ENCODE measurements around the gene NDUFAF5.
A peak's percentile ranks its signal among the peaks of the same experiment; 100 is the strongest.

NDUFAF5 gene

DNA sequence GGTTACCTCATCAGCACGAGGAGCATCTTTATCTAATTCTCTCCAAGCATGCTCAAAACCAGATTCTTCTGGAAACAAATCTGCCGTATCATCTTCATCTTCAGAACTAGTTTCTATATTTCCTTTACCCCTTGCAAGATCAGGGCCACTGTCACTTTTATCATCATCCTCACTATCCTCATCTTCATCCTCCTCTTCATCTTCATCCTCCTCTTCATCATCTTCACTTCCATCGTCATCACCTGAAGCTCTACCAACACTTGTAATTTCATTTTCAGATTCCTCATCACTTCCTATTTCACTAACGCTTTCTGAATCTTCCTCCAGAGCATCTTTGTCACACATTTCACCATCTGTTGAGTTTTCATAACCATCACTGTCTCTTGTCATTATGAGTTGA is 9.0 kb upstream of the NDUFAF5 start:
- H3K9me3 ChIP-seq (ENCODE audit: control insufficient read depth, low read length): no peaks in the 10 kb centered on the region
- no peaks in the 10 kb centered on the region for H3K4me1 ChIP-seq (ENCODE audit: control insufficient read depth, insufficient read depth, low read length)
- WGBS, 2 experiments: 94 to 97% methylated on average over 4 of the region's 4 CpGs
- no peak overlapping the region for H3K27ac ChIP-seq (ENCODE audit: insufficient read depth, low read depth, low read length, poor library complexity, severe bottlenecking)
- H3K27me3 ChIP-seq (ENCODE audit: control insufficient read depth, insufficient read depth, low read length, poor library complexity, severe bottlenecking): no peaks in the 10 kb centered on the region
- no peak overlapping the region for H3K4me3 ChIP-seq (ENCODE audit: insufficient read depth, low read depth, low read length)
- H3K36me3 ChIP-seq (ENCODE audit: control insufficient read depth, insufficient read depth, low read length): peaks cover 26% of the 10 kb centered on the region

DNA sequence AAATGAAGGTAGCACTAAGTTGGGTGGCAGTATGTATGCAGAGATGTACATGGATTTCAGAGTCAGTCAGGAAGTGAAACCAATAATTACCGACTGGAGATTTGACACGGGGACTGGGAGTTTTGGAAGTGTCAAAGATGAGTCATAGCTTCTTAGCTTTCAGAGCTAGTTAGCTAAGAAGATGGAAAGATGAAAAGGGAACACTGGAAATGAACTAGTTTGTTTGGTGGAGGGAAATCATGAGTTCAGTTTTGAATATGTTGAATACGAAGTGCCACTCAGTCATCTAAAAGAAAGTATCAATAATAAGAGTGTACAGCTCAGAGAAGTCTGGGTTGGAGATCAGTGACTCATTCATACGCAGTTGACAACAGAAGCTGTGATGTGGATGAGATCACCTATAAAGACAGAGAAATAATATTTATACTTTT is 7.6 kb upstream of the NDUFAF5 start:
- H3K27ac ChIP-seq (ENCODE audit: insufficient read depth, low read depth, low read length, poor library complexity, severe bottlenecking): no peak overlapping the region
- WGBS, 2 experiments: 90 to 95% methylated on average over 3 to 4 of the region's 4 CpGs
- no peaks in the 10 kb centered on the region for H3K27me3 ChIP-seq (ENCODE audit: control insufficient read depth, insufficient read depth, low read length, poor library complexity, severe bottlenecking)
- H3K36me3 ChIP-seq (ENCODE audit: control insufficient read depth, insufficient read depth, low read length): peaks cover 26% of the 10 kb centered on the region
- H3K9me3 ChIP-seq (ENCODE audit: control insufficient read depth, low read length): no peaks in the 10 kb centered on the region
- H3K4me1 ChIP-seq (ENCODE audit: control insufficient read depth, insufficient read depth, low read length): no peaks in the 10 kb centered on the region
- no peak overlapping the region for H3K4me3 ChIP-seq (ENCODE audit: insufficient read depth, low read depth, low read length)

DNA sequence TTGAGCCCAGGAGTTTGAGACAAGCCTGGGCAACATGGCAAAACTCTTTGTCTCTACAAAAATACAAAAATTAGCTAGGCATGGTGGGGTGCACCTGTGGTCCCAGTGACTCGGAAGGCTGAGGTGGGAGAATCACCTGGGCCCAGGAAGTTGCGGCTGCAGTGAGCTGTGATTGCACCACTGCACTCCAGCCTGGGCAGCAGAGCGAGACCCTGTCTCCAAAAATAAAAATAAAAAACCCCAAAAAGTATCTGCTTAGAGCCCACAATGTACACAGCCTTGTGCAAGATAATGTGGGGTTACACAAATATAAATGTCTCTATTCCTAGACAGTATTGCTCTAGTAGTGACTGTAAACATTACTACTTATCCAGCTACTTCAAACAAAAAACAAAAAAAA is 6.0 kb upstream of the NDUFAF5 start:
- Histone ChIP-seq H3K4me3 (ENCODE audit: insufficient read depth, low read depth, low read length) (no peak overlapping the region), H3K9me3 (ENCODE audit: control insufficient read depth, low read length) (no peaks in the 10 kb centered on the region), H3K27me3 (ENCODE audit: control insufficient read depth, insufficient read depth, low read length, poor library complexity, severe bottlenecking) (no peaks in the 10 kb centered on the region), H3K27ac (ENCODE audit: insufficient read depth, low read depth, low read length, poor library complexity, severe bottlenecking) (no peak overlapping the region), H3K4me1 (ENCODE audit: control insufficient read depth, insufficient read depth, low read length) (no peaks in the 10 kb centered on the region), H3K36me3 (ENCODE audit: control insufficient read depth, insufficient read depth, low read length) (peaks cover 29% of the 10 kb centered on the region)
- 95 to 99% methylated on average over 3 of the region's 3 CpGs for WGBS, 2 experiments

DNA sequence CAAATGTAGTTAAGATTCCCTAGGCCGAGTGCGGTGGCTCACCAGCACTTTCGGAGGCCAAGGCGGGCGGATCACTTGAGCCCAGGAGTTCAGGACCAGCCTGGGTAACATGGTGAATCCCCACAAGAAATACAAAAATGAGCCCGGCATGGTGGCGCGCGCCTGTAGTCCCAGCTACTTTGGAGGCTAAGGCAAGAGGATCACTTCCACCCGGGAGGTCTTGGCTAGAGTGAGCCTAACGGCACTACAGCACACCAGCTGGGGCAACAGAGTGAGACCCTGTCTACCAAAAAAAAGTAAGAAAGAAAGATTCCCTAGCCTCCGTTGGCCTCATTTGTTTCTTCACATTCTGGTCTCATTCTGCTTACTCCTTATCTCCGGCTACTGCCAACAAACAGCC is 1.3 kb upstream of the NDUFAF5 start:
- Histone ChIP-seq H3K27me3 (ENCODE audit: control insufficient read depth, insufficient read depth, low read length, poor library complexity, severe bottlenecking) (no peaks in the 10 kb centered on the region), H3K4me3 (ENCODE audit: insufficient read depth, low read depth, low read length) (peak overlapping the region; percentile 82), H3K9me3 (ENCODE audit: control insufficient read depth, low read length) (no peaks in the 10 kb centered on the region), H3K4me1 (ENCODE audit: control insufficient read depth, insufficient read depth, low read length) (no peaks in the 10 kb centered on the region), H3K36me3 (ENCODE audit: control insufficient read depth, insufficient read depth, low read length) (peaks cover 12% of the 10 kb centered on the region), H3K27ac (ENCODE audit: insufficient read depth, low read depth, low read length, poor library complexity, severe bottlenecking) (no peak overlapping the region)
- 93 to 94% methylated on average over 13 of the region's 13 CpGs for WGBS, 2 experiments

DNA sequence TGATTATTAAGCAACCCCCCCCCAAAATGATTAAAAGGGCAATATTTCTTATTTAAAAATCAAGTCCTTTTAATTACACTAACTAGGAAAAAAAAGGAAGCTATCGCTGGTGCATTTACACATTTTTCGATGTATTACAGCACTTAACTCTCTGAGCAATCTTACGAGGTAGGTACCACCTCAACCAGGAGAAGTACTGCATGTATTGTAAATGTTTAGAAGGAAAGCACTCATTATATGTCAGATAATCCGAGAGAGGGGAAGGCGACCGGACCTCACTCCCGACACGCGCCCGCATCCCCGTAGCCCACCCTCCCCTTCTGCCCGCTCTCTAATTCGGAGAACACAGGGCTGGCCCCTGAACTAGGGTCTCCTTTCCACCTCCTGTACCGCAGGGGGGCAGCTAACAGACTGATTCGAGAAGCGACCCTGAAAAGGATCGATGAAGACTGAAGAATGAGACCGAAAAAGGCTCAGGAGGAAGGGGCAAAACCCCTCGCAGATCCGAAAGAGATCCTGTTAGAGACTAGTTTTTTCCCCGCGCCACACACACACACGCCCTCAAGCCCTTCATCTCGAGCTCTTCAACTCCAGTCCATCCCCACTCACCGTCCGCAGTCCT is 446 bp upstream of the NDUFAF5 start:
- no peaks in the 10 kb centered on the region for H3K9me3 ChIP-seq (ENCODE audit: control insufficient read depth, low read length)
- H3K27ac ChIP-seq (ENCODE audit: insufficient read depth, low read depth, low read length, poor library complexity, severe bottlenecking): peak overlapping the region; percentile 80
- no peaks in the 10 kb centered on the region for H3K27me3 ChIP-seq (ENCODE audit: control insufficient read depth, insufficient read depth, low read length, poor library complexity, severe bottlenecking)
- H3K4me1 ChIP-seq (ENCODE audit: control insufficient read depth, insufficient read depth, low read length): no peaks in the 10 kb centered on the region
- H3K36me3 ChIP-seq (ENCODE audit: control insufficient read depth, insufficient read depth, low read length): peaks cover 12% of the 10 kb centered on the region
- WGBS, 2 experiments: 0% methylated on average over 23 to 25 of the region's 26 CpGs
- H3K4me3 ChIP-seq (ENCODE audit: insufficient read depth, low read depth, low read length): peak overlapping the region; percentile 82

DNA sequence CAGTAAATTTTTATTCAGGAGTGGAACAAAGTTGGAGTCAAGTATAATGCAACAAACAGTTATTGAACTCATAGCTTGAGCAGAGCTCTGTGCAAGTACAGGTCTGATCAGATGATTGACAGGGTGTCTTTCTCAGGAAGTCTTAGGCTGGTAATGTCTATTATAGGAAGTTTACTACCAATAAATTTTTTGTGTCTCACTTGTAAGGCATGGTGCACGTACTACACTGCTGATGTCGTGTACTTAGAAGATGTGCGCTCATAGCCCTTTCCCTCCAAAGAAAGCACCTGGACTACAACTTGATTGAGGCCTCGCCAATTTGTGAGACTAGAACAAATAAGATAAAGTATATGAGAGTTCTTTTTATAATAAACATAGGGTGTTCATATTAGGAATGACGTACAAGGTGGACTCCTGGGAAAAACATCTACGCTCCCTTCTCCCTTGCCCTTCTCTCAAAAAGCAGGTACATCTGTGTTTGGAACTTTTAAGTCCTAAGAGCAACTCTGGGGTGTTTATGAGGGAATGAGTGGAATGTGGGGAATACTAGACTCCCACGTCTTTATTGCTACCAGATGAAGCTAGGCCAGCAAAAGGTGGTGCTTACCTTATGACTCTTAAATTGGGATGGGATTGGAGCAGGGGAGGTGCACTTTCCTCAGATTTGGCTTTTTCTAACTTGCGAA is 1.5 kb downstream of the NDUFAF5 start:
- peaks cover 16% of the 10 kb centered on the region for H3K36me3 ChIP-seq (ENCODE audit: control insufficient read depth, insufficient read depth, low read length)
- no peaks in the 10 kb centered on the region for H3K9me3 ChIP-seq (ENCODE audit: control insufficient read depth, low read length)
- no peaks in the 10 kb centered on the region for H3K4me1 ChIP-seq (ENCODE audit: control insufficient read depth, insufficient read depth, low read length)
- 88 to 90% methylated on average over 7 to 8 of the region's 8 CpGs for WGBS, 2 experiments
- H3K27ac ChIP-seq (ENCODE audit: insufficient read depth, low read depth, low read length, poor library complexity, severe bottlenecking): no peak overlapping the region
- H3K27me3 ChIP-seq (ENCODE audit: control insufficient read depth, insufficient read depth, low read length, poor library complexity, severe bottlenecking): no peaks in the 10 kb centered on the region
- peak overlapping the region; percentile 82 for H3K4me3 ChIP-seq (ENCODE audit: insufficient read depth, low read depth, low read length)

DNA sequence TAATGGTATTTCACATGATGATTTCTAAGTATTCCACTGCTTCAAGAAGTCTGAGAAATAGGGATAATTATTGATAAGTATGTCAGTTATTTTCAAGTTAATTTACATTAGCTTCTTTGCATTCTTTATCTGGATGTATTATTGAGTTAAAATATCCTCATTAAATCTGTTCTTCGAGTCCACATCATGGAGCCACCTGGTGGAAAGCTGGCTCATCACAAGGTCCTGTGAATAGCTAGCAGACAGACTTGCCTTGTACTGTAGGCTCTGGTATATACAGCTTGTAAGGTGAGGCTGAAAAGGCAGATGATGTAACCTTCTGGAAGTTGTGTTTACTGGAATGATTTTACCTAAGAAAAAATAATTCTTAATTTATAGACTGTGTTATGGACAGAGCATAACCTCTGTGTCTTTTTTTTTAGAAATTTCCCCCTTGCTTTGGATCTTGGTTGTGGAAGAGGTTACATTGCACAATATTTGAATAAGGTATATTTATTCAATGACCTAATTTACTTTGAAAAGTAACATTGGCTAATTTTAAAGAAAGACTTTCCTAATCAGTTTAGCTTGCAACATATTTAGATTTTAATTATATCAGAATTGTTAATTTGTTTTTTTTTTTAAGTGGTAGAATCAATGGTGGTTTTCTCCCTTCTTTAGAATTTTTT is 3.5 kb downstream of the NDUFAF5 start:
- no peaks in the 10 kb centered on the region for H3K27me3 ChIP-seq (ENCODE audit: control insufficient read depth, insufficient read depth, low read length, poor library complexity, severe bottlenecking)
- no peak overlapping the region for H3K4me3 ChIP-seq (ENCODE audit: insufficient read depth, low read depth, low read length)
- no peak overlapping the region for H3K27ac ChIP-seq (ENCODE audit: insufficient read depth, low read depth, low read length, poor library complexity, severe bottlenecking)
- H3K36me3 ChIP-seq (ENCODE audit: control insufficient read depth, insufficient read depth, low read length): peaks cover 28% of the 10 kb centered on the region
- no peaks in the 10 kb centered on the region for H3K4me1 ChIP-seq (ENCODE audit: control insufficient read depth, insufficient read depth, low read length)
- no peaks in the 10 kb centered on the region for H3K9me3 ChIP-seq (ENCODE audit: control insufficient read depth, low read length)
- 64% methylated on average over 1 of the region's 1 CpG for WGBS, 2 experiments

DNA sequence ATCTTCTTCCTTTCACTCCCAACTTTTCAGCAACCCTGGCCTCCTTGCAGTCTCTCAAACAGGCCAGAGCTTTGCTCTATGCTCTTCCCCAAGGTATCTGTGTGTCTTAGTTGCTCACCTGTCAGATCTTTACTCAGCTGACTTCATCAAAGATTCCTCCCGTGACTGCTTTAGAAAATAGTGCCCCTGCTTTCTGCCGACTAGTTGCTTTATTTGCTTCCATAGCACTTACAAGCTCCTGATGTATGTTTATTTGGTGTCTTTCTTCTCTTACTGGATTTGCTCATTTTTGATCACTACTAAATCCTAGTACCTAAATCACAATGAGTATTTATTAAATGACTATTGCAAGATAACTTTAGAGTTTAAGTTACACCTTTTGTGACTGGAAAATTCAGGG is 5.9 kb downstream of the NDUFAF5 start:
- 80 to 98% methylated on average over 1 to 2 of the region's 2 CpGs for WGBS, 2 experiments
- no peak overlapping the region for H3K27ac ChIP-seq (ENCODE audit: insufficient read depth, low read depth, low read length, poor library complexity, severe bottlenecking)
- H3K27me3 ChIP-seq (ENCODE audit: control insufficient read depth, insufficient read depth, low read length, poor library complexity, severe bottlenecking): no peaks in the 10 kb centered on the region
- H3K4me1 ChIP-seq (ENCODE audit: control insufficient read depth, insufficient read depth, low read length): no peaks in the 10 kb centered on the region
- peaks cover 43% of the 10 kb centered on the region for H3K36me3 ChIP-seq (ENCODE audit: control insufficient read depth, insufficient read depth, low read length)
- H3K9me3 ChIP-seq (ENCODE audit: control insufficient read depth, low read length): no peaks in the 10 kb centered on the region
- H3K4me3 ChIP-seq (ENCODE audit: insufficient read depth, low read depth, low read length): no peak overlapping the region

DNA sequence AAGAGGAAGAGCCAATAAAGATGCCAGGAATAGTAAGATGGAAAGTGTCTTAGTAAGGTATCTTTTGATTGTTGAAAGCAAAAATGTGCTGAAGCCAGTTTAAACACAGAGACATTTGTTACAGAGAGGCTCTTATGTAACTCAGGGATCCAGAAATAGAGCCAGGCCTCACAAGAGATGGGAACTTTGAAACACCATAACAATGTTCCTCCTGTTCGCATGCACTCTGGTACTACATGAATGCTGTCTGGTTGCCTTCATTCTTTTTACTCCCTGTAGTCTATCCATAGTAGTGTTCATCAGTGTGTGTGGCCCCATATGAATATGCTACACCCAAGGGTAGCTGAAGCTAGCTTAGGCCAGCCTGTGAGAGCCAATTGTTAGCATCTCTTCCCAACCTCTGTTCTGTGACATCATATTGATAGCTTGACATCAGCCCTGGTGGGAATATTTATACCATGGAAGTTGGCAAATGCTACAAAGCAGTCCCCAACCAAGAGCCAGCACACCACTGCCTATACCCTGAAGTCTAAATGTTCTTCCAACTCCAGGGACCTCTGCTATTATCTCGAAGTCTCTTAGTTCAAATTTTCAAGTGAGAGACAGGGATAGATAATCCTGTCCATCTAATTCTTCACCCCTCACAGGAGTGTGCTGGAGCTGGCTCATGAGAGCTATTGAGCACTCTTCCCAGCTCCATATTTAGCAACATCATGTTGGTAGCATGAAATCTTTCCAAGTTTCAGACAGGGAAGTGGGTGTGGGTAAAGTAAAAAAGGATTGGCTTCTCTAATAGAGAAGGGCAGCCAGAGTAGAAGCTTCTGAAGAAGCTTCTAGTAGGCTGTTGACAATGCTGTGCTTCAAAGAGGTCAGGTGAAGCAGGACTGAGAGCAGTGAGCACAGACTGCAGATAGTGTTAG is 7.0 kb downstream of the NDUFAF5 start:
- peaks cover 44% of the 10 kb centered on the region for H3K36me3 ChIP-seq (ENCODE audit: control insufficient read depth, insufficient read depth, low read length)
- H3K9me3 ChIP-seq (ENCODE audit: control insufficient read depth, low read length): no peaks in the 10 kb centered on the region
- no peaks in the 10 kb centered on the region for H3K27me3 ChIP-seq (ENCODE audit: control insufficient read depth, insufficient read depth, low read length, poor library complexity, severe bottlenecking)
- no peak overlapping the region for H3K4me3 ChIP-seq (ENCODE audit: insufficient read depth, low read depth, low read length)
- H3K27ac ChIP-seq (ENCODE audit: insufficient read depth, low read depth, low read length, poor library complexity, severe bottlenecking): no peak overlapping the region
- 94 to 100% methylated on average over 2 of the region's 2 CpGs for WGBS, 2 experiments
- H3K4me1 ChIP-seq (ENCODE audit: control insufficient read depth, insufficient read depth, low read length): no peaks in the 10 kb centered on the region

DNA sequence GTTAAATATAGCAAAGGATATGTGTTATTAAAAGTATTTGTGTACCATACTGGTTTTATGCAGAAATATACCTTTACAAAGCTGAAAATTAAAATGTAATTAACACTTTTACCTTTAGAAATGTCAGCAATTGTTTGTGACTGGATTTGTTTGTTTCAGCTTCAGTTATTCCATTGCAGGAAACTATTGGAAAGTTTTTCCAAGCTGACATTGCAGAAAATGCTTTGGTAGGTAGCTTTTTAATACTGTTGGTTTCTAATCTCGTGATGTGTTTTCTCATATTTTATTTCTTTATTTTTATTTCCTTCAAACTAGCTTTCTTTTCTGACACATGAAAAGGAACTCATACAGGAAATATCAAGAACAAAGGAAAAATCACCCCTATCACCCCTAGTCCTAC is 8.2 kb downstream of the NDUFAF5 start:
- no peaks in the 10 kb centered on the region for H3K27me3 ChIP-seq (ENCODE audit: control insufficient read depth, insufficient read depth, low read length, poor library complexity, severe bottlenecking)
- H3K27ac ChIP-seq (ENCODE audit: insufficient read depth, low read depth, low read length, poor library complexity, severe bottlenecking): no peak overlapping the region
- no CpG with 5 or more reads among the region's 1 CpG for WGBS, 2 experiments
- no peaks in the 10 kb centered on the region for H3K4me1 ChIP-seq (ENCODE audit: control insufficient read depth, insufficient read depth, low read length)
- H3K36me3 ChIP-seq (ENCODE audit: control insufficient read depth, insufficient read depth, low read length): peaks cover 44% of the 10 kb centered on the region
- no peak overlapping the region for H3K4me3 ChIP-seq (ENCODE audit: insufficient read depth, low read depth, low read length)
- no peaks in the 10 kb centered on the region for H3K9me3 ChIP-seq (ENCODE audit: control insufficient read depth, low read length)
